IPS-20b (cell line): ENCODE measurements around the gene CCDC124.
"Not testable (repeated sequence)": the region's sequence is repeated elsewhere in the genome, so short reads cannot be mapped to it uniquely, and the experiment has no call there.

ENCODE experiments used
- H3K27ac ChIP-seq: one replicate; pipeline ENCODE4 v1.5.1; 2013; ENCODE audit warnings: low read length
- H3K27me3 ChIP-seq: 2 replicates; pipeline ENCODE4 v1.6.1; 2013; ENCODE audit warnings: mild to moderate bottlenecking, low read length, inconsistent platforms; ENCODE audit not compliant: insufficient read depth
- H3K36me3 ChIP-seq: 2 replicates; pipeline ENCODE4 v1.6.1; 2013; ENCODE audit warnings: low read depth, mild to moderate bottlenecking, inconsistent platforms, low read length, moderate library complexity; ENCODE audit not compliant: insufficient read depth
- H3K4me1 ChIP-seq: 2 replicates; pipeline ENCODE4 v1.6.1; 2013; ENCODE audit warnings: mild to moderate bottlenecking, control low read depth, inconsistent platforms, low read length, moderate library complexity; ENCODE audit not compliant: insufficient read depth
- H3K4me3 ChIP-seq: 2 replicates; pipeline ENCODE4 v1.5.1; 2013; ENCODE audit warnings: mild to moderate bottlenecking, low read length, inconsistent platforms
- H3K9ac ChIP-seq: 2 replicates; pipeline ENCODE4 v1.6.1; 2013; ENCODE audit warnings: low read depth, mild to moderate bottlenecking, inconsistent platforms, low read length, moderate library complexity
- H3K9me3 ChIP-seq: 2 replicates; pipeline ENCODE4 v1.6.1; 2013; ENCODE audit warnings: mild to moderate bottlenecking, low read depth, low read length, inconsistent platforms; ENCODE audit not compliant: insufficient read depth

The CCDC124 gene

GRCh38 chr19:17977488-17977887 is 44.7 kb downstream of the CCDC124 start:
- Histone ChIP-seq H3K4me1 (no peaks in the 10 kb centered on the region), H3K36me3 (no peaks in the 10 kb centered on the region), H3K27me3 (no peaks in the 10 kb centered on the region), H3K27ac (no peak overlapping the region), H3K9me3 (no peaks in the 10 kb centered on the region), H3K4me3 (no peak overlapping the region), H3K9ac (no peak overlapping the region)

GRCh38 chr19:17981611-17982010 is 48.8 kb downstream of the CCDC124 start:
- no peaks in the 10 kb centered on the region for H3K36me3 ChIP-seq
- no peaks in the 10 kb centered on the region for H3K9me3 ChIP-seq
- H3K9ac ChIP-seq: no peak overlapping the region

GRCh38 chr19:17982430-17982829 is 49.6 kb downstream of the CCDC124 start:
- Histone ChIP-seq H3K27me3 (no peaks in the 10 kb centered on the region), H3K27ac (no peak overlapping the region), H3K9ac (no peak overlapping the region), H3K4me1 (no peaks in the 10 kb centered on the region), H3K36me3 (no peaks in the 10 kb centered on the region), H3K4me3 (no peak overlapping the region), H3K9me3 (no peaks in the 10 kb centered on the region)

More at GRCh38 chr19:17981611-17982010, 48.8 kb downstream of the CCDC124 start:
- Histone ChIP-seq H3K4me3 (no peak overlapping the region), H3K27ac (no peak overlapping the region), H3K4me1 (no peaks in the 10 kb centered on the region), H3K27me3 (no peaks in the 10 kb centered on the region)

- H3K4me3 ChIP-seq: no peak overlapping the region
- H3K9me3 ChIP-seq: no peaks in the 10 kb centered on the region
- H3K4me1 ChIP-seq: no peaks in the 10 kb centered on the region
- no peak overlapping the region for H3K9ac ChIP-seq
- no peak overlapping the region for H3K27ac ChIP-seq
- H3K27me3 ChIP-seq: no peaks in the 10 kb centered on the region
- no peaks in the 10 kb centered on the region for H3K36me3 ChIP-seq
These were observed 52.4 kb downstream of the CCDC124 start for GRCh38 chr19:17985037-17985818.

- H3K9me3 ChIP-seq, H3K36me3 ChIP-seq, H3K4me1 ChIP-seq: not testable (repeated sequence)
These were observed 53.8 kb downstream of the CCDC124 start for GRCh38 chr19:17986569-17986968.

GRCh38 chr19:17988161-17988560 is 55.3 kb downstream of the CCDC124 start:
- H3K36me3 ChIP-seq: no peaks in the 10 kb centered on the region
- no peak overlapping the region for H3K4me3 ChIP-seq
- H3K4me1 ChIP-seq: no peaks in the 10 kb centered on the region
- H3K9me3 ChIP-seq: no peaks in the 10 kb centered on the region
- no peak overlapping the region for H3K27ac ChIP-seq
- H3K9ac ChIP-seq: no peak overlapping the region
- no peaks in the 10 kb centered on the region for H3K27me3 ChIP-seq

More at GRCh38 chr19:17986569-17986968, 53.8 kb downstream of the CCDC124 start:
- not testable (repeated sequence) for H3K27ac ChIP-seq, H3K9ac ChIP-seq, H3K4me3 ChIP-seq, H3K27me3 ChIP-seq

- Histone ChIP-seq H3K9me3 (no peaks in the 10 kb centered on the region), H3K4me3 (no peak overlapping the region), H3K27ac (no peak overlapping the region), H3K9ac (no peak overlapping the region), H3K36me3 (no peaks in the 10 kb centered on the region), H3K27me3 (no peaks in the 10 kb centered on the region), H3K4me1 (no peaks in the 10 kb centered on the region)
These were observed 56.7 kb downstream of the CCDC124 start for GRCh38 chr19:17989425-17990094.

GRCh38 chr19:17993076-17993813 is 60.4 kb downstream of the CCDC124 start:
- Histone ChIP-seq H3K9me3 (no peaks in the 10 kb centered on the region), H3K9ac (no peak overlapping the region), H3K27ac (no peak overlapping the region), H3K4me3 (no peak overlapping the region), H3K4me1 (no peaks in the 10 kb centered on the region), H3K27me3 (no peaks in the 10 kb centered on the region), H3K36me3 (no peaks in the 10 kb centered on the region)
